NCI-H1417 (cell line): ENCODE measurements around the gene ABCC1.
"Not testable (repeated sequence)": the region's sequence is repeated elsewhere in the genome, so short reads cannot be mapped to it uniquely, and the experiment has no call there.

Experiments
- DNase-seq, 3 experiments: peaks; one replicate each; lab custom pipeline; 2025; lab: John Stamatoyannopoulos, UW

Gene ABCC1

GRCh38 chr16:15967655-15968315 is 18.4 kb downstream of the ABCC1 start:
- DNase-seq: no peak

- DNase-seq: no peak
Observed at GRCh38 chr16:15970202-15970601, 20.8 kb downstream of the ABCC1 start.

GRCh38 chr16:15970743-15971439 is 21.5 kb downstream of the ABCC1 start:
- DNase-seq: no peak

- DNase-seq: no peak
Observed at GRCh38 chr16:15971440-15971815, 22.0 kb downstream of the ABCC1 start.

- DNase-seq: no peak
Observed at GRCh38 chr16:15972046-15972868, 22.8 kb downstream of the ABCC1 start.

DNA sequence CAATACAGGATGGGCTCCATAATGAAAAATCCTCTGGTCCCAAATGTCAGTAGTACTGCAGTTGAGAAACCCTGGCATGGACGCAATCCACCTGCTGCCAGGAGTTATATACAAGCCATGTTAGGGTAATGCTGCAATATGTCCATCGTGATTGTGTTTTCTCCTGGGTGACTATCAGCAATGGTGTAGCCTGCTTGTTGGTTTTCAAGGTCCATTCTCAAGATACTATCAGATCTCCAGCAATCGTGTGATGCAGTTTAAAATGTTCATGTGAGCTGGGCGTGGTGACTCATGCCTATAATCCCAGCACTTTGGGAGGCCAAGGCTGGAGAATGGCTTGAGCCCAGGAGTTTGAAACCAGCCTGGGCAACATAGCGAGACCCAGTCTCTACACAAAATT is 24.0 kb downstream of the ABCC1 start:
- DNase-seq: no peak

- DNase-seq: no peak
Observed at GRCh38 chr16:15974057-15974456, 24.6 kb downstream of the ABCC1 start.

GRCh38 chr16:15975172-15975571 is 25.8 kb downstream of the ABCC1 start:
- no peak for DNase-seq

DNA sequence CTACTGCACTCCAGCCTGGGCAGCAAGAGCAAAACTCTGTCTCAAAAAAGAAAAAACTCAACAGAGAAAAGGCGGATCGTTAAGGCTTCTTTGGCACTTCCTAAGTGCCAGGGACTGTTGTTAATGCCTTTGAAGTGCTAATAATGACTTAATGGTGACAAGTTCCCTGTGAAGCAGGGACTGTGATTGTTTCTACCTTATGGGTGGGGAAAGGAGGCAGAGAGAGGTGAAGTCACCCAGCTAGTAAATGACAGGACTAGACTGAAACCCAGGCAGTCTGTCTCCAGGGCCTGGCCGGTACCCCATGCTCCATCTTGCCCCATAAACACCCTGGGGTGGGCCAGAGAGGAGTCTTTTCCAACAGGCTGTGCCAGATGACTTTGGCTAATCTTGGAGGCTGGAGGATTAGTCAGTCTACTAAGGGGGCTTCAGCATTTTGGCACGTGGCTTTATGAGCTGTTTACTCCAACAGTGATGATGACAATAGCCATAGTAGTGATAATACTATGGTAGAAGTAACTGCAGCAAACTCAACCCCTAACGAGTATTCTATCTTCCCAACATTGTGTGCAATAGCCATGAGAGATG is 26.9 kb downstream of the ABCC1 start:
- peak in 1 of 3 experiments; percentile 6 for DNase-seq

- DNase-seq: no peak
Observed at GRCh38 chr16:15976929-15977637, 27.7 kb downstream of the ABCC1 start.

- no peak for DNase-seq
Observed at GRCh38 chr16:15979801-15980200, 30.4 kb downstream of the ABCC1 start.

DNA sequence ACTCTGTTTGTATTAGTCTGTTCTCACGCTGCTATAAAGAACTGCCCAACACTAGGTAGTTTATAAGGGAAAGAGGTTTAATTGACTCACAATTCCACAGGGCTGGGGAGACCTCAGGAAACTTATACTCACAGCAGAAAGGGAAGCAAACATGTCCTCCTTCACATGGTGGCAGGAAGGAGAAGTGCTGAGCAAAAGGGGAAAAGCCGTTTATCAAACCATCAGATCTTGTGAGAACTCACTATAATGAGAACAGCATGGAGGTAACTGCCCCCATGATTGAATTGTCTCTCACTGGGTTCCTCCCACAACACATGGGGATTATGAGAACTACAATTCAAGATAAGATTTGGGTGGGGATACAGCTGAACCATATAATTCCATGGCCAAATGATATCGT is 30.9 kb downstream of the ABCC1 start:
- DNase-seq: no peak

GRCh38 chr16:15981382-15981781 is 32.0 kb downstream of the ABCC1 start:
- DNase-seq: no peak

GRCh38 chr16:15982194-15982915 is 32.9 kb downstream of the ABCC1 start:
- not testable (repeated sequence) for DNase-seq

DNA sequence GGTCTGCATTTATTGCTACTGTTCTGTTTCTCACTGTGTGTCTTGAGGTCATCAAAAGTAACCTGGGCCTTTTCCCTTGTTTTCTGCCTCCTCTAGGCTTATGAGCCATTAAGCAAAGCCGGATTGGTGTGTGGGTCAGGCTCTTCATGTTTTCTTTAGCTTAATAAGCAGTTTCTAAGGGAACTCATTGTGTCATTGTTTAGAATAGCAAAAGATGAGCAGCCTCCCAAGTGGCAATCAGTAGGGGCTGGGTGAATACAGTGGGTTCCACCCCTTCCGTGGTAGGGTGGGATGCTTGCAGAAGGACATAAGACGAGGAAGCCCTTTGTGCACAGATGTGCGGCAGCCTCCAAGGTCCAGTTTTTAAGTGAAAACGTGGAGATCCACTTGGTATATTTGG is 34.5 kb downstream of the ABCC1 start:
- peak in 1 of 3 experiments; percentile 15 for DNase-seq

GRCh38 chr16:15985144-15985543 is 35.7 kb downstream of the ABCC1 start:
- DNase-seq: no peak

DNA sequence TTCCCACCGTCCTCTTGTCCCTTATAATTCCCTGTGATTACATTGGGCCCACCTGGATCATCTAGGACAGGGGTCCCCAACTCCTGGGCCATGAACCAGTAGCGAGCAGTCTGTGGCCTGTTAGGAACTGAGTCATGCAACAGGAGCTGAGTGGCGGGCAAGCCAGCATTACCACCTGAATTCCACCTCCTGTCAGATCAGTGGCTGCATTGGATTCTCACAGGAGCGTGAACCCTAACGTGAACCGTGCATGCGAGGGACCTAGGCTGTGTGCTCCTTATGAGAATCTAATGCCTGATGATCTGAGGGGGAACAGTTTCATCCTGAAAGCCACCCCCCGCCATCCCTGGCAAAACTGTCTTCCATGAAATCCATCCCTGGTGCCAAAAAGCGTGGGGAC is 36.8 kb downstream of the ABCC1 start:
- no peak for DNase-seq

DNA sequence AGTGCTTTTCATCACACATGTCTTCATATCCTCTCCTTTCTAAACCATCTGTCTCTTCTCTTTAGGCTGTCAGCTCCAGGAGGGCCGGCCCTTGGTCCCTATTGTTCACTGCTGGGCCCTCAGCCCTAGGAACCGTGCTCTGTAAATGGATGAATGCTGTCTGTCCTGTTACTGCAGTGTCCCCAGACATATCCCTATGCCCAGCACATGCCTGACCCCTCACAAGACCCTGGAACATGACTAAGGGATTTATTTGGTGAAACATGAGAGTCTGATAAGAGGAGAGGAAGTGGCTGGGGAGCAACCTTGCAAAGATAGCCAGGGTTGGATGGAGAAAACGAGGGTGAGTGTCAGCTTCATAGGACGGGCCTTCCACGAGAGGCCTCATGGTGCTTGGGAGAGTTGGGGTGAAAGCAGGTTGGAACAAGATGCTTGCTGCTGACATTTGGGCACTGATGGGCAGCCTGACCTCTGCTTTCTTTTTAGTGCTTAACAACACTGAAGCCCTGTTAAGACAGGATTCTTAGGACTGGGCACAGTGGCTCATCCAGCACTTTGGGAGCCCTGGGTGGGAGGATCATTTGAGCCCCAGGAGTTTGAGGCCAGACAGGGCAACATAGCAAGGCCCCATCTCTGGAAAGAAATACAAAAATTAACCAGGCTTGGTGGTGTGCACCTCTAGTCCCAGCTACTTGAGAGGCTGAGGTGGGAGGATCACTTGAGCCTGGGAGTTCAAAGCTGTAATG is 39.0 kb downstream of the ABCC1 start:
- DNase-seq: peak in 1 of 3 experiments; percentile 6

DNA sequence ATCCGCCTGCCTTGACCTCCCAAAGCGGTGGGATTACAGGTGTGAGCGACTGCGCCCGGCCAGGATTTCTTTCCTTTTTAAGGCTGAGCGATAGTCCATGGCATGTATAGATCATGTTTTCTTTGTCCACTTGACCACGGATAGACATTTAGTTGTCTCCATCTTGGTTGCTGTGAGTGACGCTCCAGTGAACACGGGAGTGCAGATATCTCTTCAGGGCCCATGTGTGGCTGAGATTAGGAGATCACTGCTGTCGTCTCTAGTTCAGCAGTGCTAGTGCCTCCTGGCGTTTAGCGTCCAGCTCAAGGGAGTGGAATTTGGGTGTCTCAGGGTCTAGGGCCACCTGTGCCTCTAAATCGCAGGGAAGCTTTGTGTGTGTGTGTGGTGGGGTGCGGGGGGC is 41.5 kb downstream of the ABCC1 start:
- no peak for DNase-seq

DNA sequence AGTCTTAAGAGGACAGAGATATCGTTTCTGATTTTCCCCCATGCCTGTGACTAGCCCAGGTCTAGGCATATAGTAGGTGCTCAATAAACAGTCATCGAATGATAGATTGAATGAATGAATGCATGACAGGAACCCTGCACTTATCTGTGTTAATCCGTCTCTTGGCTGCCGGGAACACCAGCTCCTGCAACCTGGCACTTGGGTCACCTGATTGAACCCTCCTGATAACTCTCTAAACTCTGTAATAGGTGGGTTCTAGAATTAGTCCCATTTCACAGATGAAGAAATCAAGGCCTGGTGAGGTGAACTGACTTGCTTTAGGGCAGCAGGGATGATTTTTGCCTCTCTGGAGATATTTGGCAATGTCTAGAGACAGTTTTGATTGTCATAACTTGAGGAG is 43.7 kb downstream of the ABCC1 start:
- no peak for DNase-seq

DNA sequence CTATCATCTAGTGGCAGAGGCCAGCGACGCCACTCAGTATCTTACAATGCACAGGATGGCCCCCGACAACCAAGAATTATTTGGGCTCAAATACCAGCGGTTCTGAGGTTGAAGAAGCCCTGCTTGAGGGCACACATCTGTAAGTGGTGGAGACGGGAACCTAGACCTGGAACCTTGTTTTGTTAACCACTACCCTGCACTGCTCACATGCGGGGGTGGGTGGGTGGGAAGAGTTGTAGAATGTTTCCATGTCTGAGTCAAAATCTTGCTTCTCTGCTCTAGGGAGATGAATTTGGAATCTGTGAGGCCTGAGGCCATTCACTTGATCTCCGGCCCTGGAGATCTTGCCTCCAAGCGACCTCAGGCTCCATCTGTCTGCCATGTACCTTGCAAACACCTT is 44.1 kb downstream of the ABCC1 start:
- DNase-seq: no peak
